HS-27A (cell line): Measurements from ENCODE around the gene CSMD2.

Experiments used
- DNase-seq: peaks from one replicate; pipeline ENCODE4 v3.0.0-alpha.2; 2012; ENCODE audit warnings: low read depth, missing footprints

The CSMD2 gene

DNA sequence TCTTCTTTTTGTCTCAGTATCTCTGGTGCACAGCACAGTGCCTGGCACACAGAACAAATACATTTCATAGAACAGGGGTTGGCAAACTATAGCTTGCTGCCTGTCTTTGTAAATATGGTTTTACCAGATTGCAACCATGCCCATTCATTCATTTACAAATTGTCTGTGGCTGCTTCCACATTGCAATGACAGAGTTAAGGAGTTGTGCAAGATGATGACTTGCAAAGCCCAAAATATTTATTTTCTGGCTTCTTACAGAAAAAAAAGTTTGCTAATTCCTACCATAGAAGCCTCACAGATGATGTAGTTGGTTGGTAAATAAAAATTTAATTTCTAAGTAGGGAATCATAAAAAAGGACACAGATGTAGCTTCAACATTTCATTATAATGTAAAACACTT is 312.3 kb downstream of the CSMD2 start:
- no peak for DNase-seq

GRCh38 chr1:33850481-33850880 is 314.5 kb downstream of the CSMD2 start:
- no peak for DNase-seq

DNA sequence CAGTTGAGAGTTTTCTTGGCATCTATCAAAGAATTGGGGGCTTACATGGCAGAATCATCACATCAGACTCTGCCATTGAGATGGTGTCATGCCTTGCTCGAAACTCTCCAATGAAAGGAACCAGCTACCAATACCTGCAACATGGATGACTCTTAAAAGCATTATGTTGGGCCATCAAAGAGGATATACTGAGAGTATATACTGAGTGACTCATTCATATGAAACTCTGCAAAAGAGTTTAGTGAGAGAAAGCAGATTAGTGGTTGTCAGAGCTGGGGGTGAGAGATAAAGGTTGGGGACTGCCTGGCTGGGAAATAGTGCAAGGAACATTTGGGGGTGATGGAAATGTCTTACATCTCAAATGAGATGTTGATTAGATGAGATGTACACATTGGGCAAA is 315.8 kb downstream of the CSMD2 start:
- DNase-seq, result no peak

- DNase-seq, result no peak
Observed at GRCh38 chr1:33848205-33848937, 316.7 kb downstream of the CSMD2 start.

DNA sequence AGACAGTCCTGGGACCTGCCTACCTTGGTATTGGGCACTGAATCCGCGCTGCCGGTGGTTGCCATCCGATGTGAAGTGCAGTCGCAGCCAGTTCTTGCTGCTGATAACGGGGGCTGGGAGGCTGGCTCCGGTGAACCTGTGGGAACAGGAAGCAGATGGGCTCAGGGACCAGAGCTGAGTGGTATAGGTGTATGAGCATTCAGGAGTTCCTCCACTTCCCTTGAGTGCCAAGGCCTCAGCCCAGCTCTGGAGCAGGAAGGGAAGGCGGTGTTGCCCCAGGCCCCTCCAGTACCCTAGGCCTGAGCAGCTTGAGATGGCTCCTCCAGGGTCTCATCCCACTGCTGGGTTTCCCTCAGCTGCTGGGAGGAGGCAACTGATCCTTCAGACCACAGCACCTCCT is 318.2 kb downstream of the CSMD2 start:
- no peak for DNase-seq

GRCh38 chr1:33844166-33844565 is 320.9 kb downstream of the CSMD2 start:
- no peak for DNase-seq

DNA sequence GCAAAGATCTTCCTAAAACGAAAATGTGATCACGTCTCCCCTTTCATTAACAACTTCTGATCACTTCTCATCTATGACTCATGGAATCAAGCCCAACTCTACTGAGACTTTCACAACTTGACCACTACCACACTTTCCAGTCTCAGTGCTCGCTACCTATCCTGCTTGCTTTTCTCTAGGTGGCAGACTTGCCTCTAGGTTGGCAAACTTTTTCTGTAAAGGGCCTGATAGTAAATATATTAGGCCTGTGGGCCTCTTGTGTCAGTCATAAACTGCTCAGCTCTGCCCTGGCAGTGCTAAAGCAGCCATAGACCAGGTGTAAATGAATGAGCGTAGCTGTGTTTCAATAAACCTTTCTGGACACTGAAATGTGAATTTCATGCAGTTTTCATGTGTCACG is 322.7 kb downstream of the CSMD2 start:
- no peak for DNase-seq

GRCh38 chr1:33841494-33841893 is 323.5 kb downstream of the CSMD2 start:
- DNase-seq, result no peak

DNA sequence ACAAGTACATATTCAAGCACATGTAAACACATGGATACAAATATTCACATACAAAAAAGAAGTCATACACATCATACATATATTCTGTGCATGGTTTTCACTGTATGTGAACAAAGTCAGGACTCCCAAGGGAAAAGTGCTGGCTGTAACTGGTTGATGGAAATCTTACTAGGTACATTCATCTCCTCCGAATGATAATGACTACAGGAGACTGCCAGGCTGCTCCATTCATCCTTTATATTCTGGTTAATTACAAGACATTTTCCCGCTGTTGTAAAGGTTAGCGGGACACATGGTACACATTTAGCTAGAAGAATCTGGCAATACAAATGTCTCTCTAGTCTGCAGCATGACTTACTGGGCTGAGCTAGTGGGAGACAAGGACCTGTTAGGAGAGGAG is 327.4 kb downstream of the CSMD2 start:
- DNase-seq, result no peak

- DNase-seq, result no peak
Observed at GRCh38 chr1:33836911-33837310, 328.1 kb downstream of the CSMD2 start.

GRCh38 chr1:33828654-33829053 is 336.4 kb downstream of the CSMD2 start:
- no peak for DNase-seq

- no peak for DNase-seq
Observed at GRCh38 chr1:33828059-33828458, 337.0 kb downstream of the CSMD2 start.

GRCh38 chr1:33826711-33827110 is 338.3 kb downstream of the CSMD2 start:
- no peak for DNase-seq

DNA sequence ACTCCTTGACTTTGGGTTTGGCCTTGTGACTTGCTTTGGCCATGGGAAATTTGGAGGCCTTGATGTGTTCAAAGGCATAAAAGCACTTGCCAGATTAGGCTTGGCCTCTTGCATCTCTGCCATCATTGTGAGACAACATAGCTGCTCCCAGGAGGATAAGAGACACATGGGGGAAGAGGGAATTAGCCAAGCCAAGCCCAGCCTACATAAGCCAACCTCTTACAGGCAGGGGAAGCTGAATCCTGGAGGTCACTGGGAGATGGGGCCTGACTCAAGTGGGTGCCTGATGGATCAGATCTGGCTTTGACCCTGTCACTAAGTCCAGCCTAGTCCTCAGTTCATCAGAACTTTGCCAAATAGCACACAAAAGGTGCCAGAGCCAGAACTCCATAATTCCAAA is 338.7 kb downstream of the CSMD2 start:
- DNase-seq, result no peak

GRCh38 chr1:33825506-33825905 is 339.5 kb downstream of the CSMD2 start:
- no peak for DNase-seq

GRCh38 chr1:33824971-33825370 is 340.1 kb downstream of the CSMD2 start:
- DNase-seq, result no peak

DNA sequence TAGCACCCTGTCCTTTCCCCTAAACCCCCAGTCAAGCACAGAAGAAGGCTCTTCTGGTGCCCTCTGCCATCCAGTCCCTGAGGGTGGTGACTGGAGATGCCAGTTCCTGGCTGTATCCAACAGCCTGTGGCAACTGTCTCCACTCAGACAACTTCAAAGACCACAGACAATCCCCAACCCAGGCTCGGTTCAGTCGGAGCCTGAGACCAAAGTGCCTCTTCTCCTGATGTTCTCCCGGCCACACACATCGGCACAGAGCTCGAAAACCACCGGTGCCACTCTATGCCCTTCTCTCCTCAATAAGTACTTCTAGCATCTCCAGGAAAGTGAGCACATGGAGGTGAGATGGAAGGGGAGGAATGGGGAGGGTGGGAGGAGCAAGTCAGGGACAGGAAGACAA is 340.7 kb downstream of the CSMD2 start:
- DNase-seq, result no peak

- no peak for DNase-seq
Observed at GRCh38 chr1:33823830-33824229, 341.2 kb downstream of the CSMD2 start.

- no peak for DNase-seq
Observed at GRCh38 chr1:33823401-33823800, 341.6 kb downstream of the CSMD2 start.

- no peak for DNase-seq
Observed at GRCh38 chr1:33822396-33822795, 342.6 kb downstream of the CSMD2 start.

- no peak for DNase-seq
Observed at GRCh38 chr1:33821291-33821690, 343.7 kb downstream of the CSMD2 start.

- no peak for DNase-seq
Observed at GRCh38 chr1:33820804-33821203, 344.2 kb downstream of the CSMD2 start.

- no peak for DNase-seq
Observed at GRCh38 chr1:33819913-33820311, 345.1 kb downstream of the CSMD2 start.

DNA sequence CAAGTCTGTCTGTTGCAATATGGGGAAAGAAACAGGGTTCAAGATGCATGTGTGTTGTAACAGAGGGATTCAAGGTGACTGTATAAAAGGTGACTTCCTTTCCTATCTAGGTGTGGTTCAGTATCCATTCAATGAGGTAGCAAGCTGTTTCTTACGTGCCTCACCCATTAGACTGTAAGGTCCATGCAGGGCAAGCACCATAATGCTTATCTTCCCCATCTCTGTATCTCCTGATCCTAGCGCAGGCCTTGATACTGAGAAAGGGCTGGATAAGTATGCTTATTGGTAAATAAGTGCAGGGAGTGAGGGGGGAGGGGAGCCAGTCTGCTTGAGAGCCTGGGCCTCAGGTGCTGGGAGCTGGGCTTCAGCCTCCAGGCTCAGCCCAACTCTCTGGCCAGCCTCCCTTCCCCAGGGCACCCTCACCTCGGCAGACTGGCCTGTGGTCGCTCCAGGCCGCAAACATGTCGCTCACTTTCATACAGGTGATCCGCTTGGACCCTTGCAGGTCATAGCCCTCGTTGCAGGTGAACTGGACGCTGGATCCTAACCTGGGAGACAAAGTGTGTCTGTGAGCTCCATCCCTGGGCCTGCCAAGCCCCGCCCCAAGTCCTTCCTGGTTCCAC is 345.6 kb downstream of the CSMD2 start:
- no peak for DNase-seq
